H1 (cell line): ENCODE measurements around the gene PLPP4. TPM values are rescaled to one million over a fixed set of nuclear protein-coding genes. Genes with fewer than 3 reads are reported as not detected.

Source experiments
- ASH2L ChIP-seq: fragments of 200-600, 300-600 bp; sonication (generic); IDR thresholded peaks from one replicate; pipeline ENCODE4 v1.7.1; 2017; ENCODE audit warnings: low read length
- BACH1 ChIP-seq: IDR thresholded peaks from 2 replicates; pipeline ENCODE4 v1.6.1; 2012; ENCODE audit warnings: low read length, improper control_type of control experiment
- BCL11A ChIP-seq, 2 experiments: IDR thresholded peaks; one replicate each; pipeline ENCODE4 v1.6.1; 2011; ENCODE audit warnings: low read depth in 2 of 2, low read length in 2 of 2, mild to moderate bottlenecking in 2 of 2
- CHD7 ChIP-seq: fragments of 300-600 bp; sonication (generic); IDR thresholded peaks from 2 replicates; pipeline ENCODE4 v1.7.1; 2012; ENCODE audit warnings: low read length, moderate library complexity, mild to moderate bottlenecking, inconsistent platforms; ENCODE audit not compliant: insufficient replicate concordance
- GTF2F1 ChIP-seq: IDR thresholded peaks from 2 replicates; pipeline ENCODE4 v1.6.1; 2012; ENCODE audit warnings: low read depth, low read length, improper control_type of control experiment, borderline replicate concordance
- KDM4A ChIP-seq: IDR thresholded peaks from one replicate; pipeline ENCODE4 v1.7.1; 2012; ENCODE audit warnings: low read depth, mild to moderate bottlenecking, moderate library complexity, low read length, inconsistent platforms; ENCODE audit not compliant: severe bottlenecking
- KDM5A ChIP-seq: fragments of 200-600 bp; IDR thresholded peaks from 2 replicates; pipeline ENCODE4 v1.7.1; 2012; ENCODE audit warnings: mild to moderate bottlenecking, low read length, inconsistent platforms, mixed read lengths
- MAFK ChIP-seq: IDR thresholded peaks from 2 replicates; pipeline ENCODE4 v1.6.1; 2012; ENCODE audit warnings: low read depth, mild to moderate bottlenecking, improper control_type of control experiment, low read length
- POU5F1 ChIP-seq: IDR thresholded peaks from 2 replicates; pipeline ENCODE4 v1.6.1; 2011; ENCODE audit warnings: low read depth, mild to moderate bottlenecking, low read length, moderate library complexity
- RFX5 ChIP-seq: IDR thresholded peaks from 2 replicates; pipeline ENCODE4 v1.6.1; 2011; ENCODE audit warnings: low read depth, low read length, improper control_type of control experiment, borderline replicate concordance
- SIRT6 ChIP-seq: IDR thresholded peaks from one replicate; pipeline ENCODE4 v1.7.1; 2012; ENCODE audit warnings: low read length, inconsistent platforms
- SIX5 ChIP-seq: IDR thresholded peaks from 2 replicates; pipeline ENCODE4 v1.6.1; 2011; ENCODE audit warnings: mild to moderate bottlenecking, low read depth, low read length
- SP4 ChIP-seq: IDR thresholded peaks from 2 replicates; pipeline ENCODE4 v1.6.1; 2012; ENCODE audit warnings: low read length, inconsistent platforms
- SUZ12 ChIP-seq: fragments of 200-600 bp; sonication (generic); IDR thresholded peaks from 2 replicates; pipeline ENCODE4 v1.6.1; 2012; ENCODE audit warnings: mild to moderate bottlenecking, inconsistent platforms, low read length, moderate library complexity, mixed read lengths
- polyA plus RNA-seq, 7 experiments: library from polyadenylated mRNA; depleted of rRNA in 3 of 7; stranded (reverse) in 5 of 7; unstranded in 2 of 7; fragments of >200 nt in 5 of 7; fragments of 200-250 nt in 2 of 7; gene quantifications; 1 replicate in 5 of 7; 2 replicates in 1 of 7; 4 replicates in 1 of 7; pipeline versions ENCODE4 v1.2.1 to v1.2.3, GENCODE V29; 2011 to 2013; ENCODE audit warnings: missing spikeins in 2 of 7, mixed read lengths in 2 of 7
- total RNA-seq: library from RNA; stranded (reverse); fragmentation: NEBNext Ultra II Directional; extraction: Animal tissue kit (Norgen Biotek cat#: 25700); gene quantifications from 2 replicates; pipeline ENCODE4 v1.2.1, GENCODE V29; 2021

The PLPP4 gene
- total and polyA plus RNA-seq, 2 of the 8 experiments (the other 6 are each of a cell fraction or from before 2014, with no cell fraction given): 0.30 TPM; not detected in 1

- TF ChIP-seq CHD7 (no peak), POU5F1 (no peak), KDM4A (no peak), SP4 (no peak), BCL11A (IDR thresholded peaks at IDR 0.05; ENCODE audit: low read depth in 2 of 2, low read length in 2 of 2) (no peak), ASH2L (no peak), SUZ12 (no peak), KDM5A (no peak), SIRT6 (no peak), MAFK (no peak), SIX5 (no peak), RFX5 (no peak), BACH1 (no peak), GTF2F1 (no peak)
Measured at GRCh38 chr10:120540486-120540885, 83.5 kb downstream of the PLPP4 start (continued).
